ENCODE measurements around the gene GARNL3. TPM values are rescaled to one million over a fixed set of nuclear protein-coding genes. Genes with fewer than 3 reads are reported as not detected.

GARNL3 gene
- total RNA-seq, 4 donors from 2014 or later = 12.3 to 78.4 (median 23.7) TPM

DNA sequence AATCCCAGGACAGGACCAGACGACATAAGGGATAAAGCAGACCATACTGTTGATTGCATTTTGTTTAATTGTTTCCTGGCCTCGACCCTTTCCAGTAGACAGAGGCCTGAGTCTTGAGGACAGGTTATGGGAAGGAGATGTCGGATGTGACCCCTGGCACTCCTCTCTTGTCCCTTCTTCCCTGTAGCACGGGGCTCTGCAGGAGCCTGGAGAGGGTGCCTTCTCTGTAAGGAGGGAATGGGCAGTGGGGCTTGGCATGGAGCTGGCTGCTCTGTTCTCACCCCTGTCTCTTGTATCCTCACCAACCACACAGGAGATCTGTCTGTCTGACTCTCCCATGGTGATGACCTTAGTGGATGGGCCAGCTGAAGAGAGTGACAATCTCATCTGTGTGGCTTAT is 92.3 kb downstream of the GARNL3 start:
- no peak overlapping the region for H3K4me3 ChIP-seq
- no peaks in the 10 kb centered on the region for H3K9me3 ChIP-seq
- H3K27ac ChIP-seq = no peak overlapping the region
- no peak for TF ChIP-seq POLR2A (IDR thresholded peaks at IDR 0.05)
- H3K4me1 ChIP-seq = peaks cover 0 to 10% (median 0%) of the 10 kb centered on the region in 4 donors
- peaks cover 0 to 6% (median 0%) of the 10 kb centered on the region in 3 donors for H3K36me3 ChIP-seq
- peak in 1 of 3 donors; percentile 15 for DNase-seq
- H3K27me3 ChIP-seq = no peaks in the 10 kb centered on the region

DNA sequence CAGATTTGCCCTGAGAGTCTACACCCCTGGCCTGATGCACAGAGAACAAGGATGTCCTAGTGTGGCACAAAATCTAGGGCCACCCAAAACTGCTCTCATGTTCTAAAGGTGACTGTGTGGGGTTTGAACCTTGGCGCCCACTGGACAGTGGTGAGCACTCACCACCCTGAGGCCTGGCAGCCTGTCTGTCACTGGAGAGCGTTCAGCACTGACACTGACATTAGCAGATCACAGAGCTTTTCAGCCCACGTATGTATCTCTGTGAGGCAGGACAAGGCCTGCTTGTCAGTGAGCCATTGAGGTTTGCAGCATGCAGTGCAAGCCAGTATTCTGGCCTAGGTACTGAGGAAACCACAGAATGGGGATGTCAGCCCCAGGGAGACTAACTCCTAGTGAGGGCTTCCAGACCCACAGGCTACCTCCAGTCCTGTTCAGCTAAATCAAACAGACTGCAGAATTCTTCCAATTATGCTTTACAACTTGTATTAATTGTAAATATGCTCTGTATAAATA is 93.5 kb downstream of the GARNL3 start:
- Histone ChIP-seq H3K9me3 (no peaks in the 10 kb centered on the region), H3K27me3 (no peaks in the 10 kb centered on the region), H3K27ac (no peak overlapping the region), H3K4me1 (peaks cover 0 to 10% (median 0%) of the 10 kb centered on the region in 4 donors), H3K4me3 (no peak overlapping the region), H3K36me3 (peaks cover 0 to 6% (median 0%) of the 10 kb centered on the region in 3 donors)
- peak in 1 of 3 donors; percentile 18 for DNase-seq
- no peak for TF ChIP-seq POLR2A (IDR thresholded peaks at IDR 0.05)
- TF ChIP-seq, protein P1, sequence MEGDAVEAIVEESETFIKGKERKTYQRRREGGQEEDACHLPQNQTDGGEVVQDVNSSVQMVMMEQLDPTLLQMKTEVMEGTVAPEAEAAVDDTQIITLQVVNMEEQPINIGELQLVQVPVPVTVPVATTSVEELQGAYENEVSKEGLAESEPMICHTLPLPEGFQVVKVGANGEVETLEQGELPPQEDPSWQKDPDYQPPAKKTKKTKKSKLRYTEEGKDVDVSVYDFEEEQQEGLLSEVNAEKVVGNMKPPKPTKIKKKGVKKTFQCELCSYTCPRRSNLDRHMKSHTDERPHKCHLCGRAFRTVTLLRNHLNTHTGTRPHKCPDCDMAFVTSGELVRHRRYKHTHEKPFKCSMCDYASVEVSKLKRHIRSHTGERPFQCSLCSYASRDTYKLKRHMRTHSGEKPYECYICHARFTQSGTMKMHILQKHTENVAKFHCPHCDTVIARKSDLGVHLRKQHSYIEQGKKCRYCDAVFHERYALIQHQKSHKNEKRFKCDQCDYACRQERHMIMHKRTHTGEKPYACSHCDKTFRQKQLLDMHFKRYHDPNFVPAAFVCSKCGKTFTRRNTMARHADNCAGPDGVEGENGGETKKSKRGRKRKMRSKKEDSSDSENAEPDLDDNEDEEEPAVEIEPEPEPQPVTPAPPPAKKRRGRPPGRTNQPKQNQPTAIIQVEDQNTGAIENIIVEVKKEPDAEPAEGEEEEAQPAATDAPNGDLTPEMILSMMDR (IDR thresholded peaks at IDR 0.05) = no peak

DNA sequence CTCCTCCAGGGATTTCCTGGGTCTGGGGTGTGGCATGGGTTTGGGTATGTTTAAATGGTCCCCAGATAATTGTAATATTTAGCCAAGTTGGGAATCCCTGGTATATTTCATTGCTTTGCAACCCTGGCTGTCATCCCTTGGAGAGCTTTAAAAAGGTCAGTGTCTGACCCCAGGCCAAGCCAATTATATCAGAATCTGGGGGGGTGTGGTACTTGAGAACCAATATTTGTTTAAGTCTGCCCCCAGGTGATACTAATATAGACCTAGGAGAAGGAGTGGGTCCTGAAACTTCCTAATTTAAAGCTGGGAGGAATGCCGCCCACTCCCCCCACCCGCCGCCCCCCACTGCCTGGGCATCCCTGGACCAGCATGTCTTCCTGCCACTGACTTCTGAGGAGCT is 94.2 kb downstream of the GARNL3 start:
- no peak overlapping the region for H3K4me3 ChIP-seq
- no peak for DNase-seq
- TF ChIP-seq, protein P1 (IDR thresholded peaks at IDR 0.05) = no peak
- TF ChIP-seq POLR2A (IDR thresholded peaks at IDR 0.05) = no peak
- H3K27ac ChIP-seq = no peak overlapping the region
- peaks cover 0 to 10% (median 0%) of the 10 kb centered on the region in 4 donors for H3K4me1 ChIP-seq
- H3K9me3 ChIP-seq = no peaks in the 10 kb centered on the region
- H3K27me3 ChIP-seq = no peaks in the 10 kb centered on the region
- H3K36me3 ChIP-seq = peaks cover 0 to 6% (median 0%) of the 10 kb centered on the region in 3 donors

DNA sequence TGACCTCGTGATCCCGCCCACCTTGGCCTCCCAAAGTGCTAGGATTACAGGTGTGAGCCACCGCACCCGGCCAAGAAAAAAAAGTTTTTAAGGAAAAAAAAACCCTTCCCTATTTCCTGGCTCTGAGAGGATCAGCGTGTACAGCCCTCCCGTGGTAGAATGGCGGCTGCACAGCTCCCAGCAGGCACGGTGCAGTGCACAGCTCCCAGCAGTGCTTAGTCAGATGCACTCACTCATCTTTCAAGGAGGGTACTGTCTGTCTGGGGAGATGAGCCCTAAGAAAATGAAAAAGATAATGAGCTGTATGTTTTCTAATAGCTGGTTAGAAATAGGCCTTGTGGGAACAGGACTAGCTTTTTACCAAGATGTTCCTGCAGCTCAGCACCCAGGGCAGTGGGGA is 95.7 kb downstream of the GARNL3 start:
- TF ChIP-seq POLR2A (IDR thresholded peaks at IDR 0.05) = no peak
- TF ChIP-seq, protein P1 (IDR thresholded peaks at IDR 0.05) = no peak
- H3K27me3 ChIP-seq = no peaks in the 10 kb centered on the region
- H3K4me3 ChIP-seq = no peak overlapping the region
- H3K4me1 ChIP-seq = peaks cover 0 to 10% (median 0%) of the 10 kb centered on the region in 4 donors
- H3K9me3 ChIP-seq = no peaks in the 10 kb centered on the region
- H3K36me3 ChIP-seq = peaks cover 0 to 6% (median 0%) of the 10 kb centered on the region in 3 donors
- peak in 1 of 3 donors; percentile 32 for DNase-seq
- H3K27ac ChIP-seq = no peak overlapping the region

DNA sequence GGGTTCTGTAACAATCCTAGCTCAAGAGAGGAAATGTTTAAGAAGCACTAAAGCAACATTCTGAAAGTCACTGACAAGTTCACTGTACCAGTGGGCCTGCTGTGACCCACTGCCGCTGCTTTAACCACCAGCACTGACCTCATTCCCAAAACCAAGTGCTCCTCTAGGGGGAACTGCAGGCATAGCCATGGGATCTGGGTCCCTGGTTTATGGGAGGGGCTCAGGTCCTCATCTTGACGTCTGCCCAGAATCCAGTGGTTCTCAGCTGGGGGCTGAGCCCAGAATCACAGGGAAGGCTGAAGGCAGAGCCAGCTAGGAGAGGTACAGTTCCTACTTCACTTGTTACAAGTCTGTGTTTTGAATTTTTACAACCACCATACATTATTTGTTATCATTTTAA is 96.3 kb downstream of the GARNL3 start:
- no peak for TF ChIP-seq POLR2A (IDR thresholded peaks at IDR 0.05)
- TF ChIP-seq, protein P1 (IDR thresholded peaks at IDR 0.05) = no peak
- Histone ChIP-seq H3K4me3 (no peak overlapping the region), H3K4me1 (peaks cover 0 to 10% (median 0%) of the 10 kb centered on the region in 4 donors), H3K9me3 (no peaks in the 10 kb centered on the region), H3K36me3 (peaks cover 0 to 6% (median 0%) of the 10 kb centered on the region in 3 donors), H3K27ac (no peak overlapping the region), H3K27me3 (no peaks in the 10 kb centered on the region)
- peak in 1 of 3 donors; percentile 43 for DNase-seq

DNA sequence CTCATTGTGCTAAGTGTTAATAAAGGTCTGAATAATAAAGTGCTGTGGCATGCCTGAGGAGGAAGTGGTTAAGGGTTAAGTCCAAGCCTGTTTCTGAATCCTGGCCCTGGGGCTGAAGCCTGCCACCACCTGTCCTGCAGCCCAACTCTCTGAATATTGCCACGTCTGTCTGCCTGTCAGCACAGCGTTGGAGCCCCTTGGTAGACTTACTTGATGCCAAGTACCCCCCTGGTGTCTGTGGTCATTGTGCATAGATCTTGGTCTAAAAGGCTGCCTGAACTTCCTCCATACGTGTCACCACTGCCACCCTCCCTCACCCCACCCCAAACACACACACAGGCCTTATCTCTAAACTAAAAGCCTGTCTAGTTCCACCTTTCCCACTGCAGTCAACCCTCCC is 97.0 kb downstream of the GARNL3 start:
- no peak for TF ChIP-seq POLR2A (IDR thresholded peaks at IDR 0.05)
- TF ChIP-seq, protein P1 (IDR thresholded peaks at IDR 0.05) = no peak
- Histone ChIP-seq H3K4me3 (no peak overlapping the region), H3K9me3 (no peaks in the 10 kb centered on the region), H3K27me3 (no peaks in the 10 kb centered on the region), H3K27ac (peak overlapping the region in 2 of 4 donors; percentile 2 to 60), H3K36me3 (peaks cover 0 to 6% (median 0%) of the 10 kb centered on the region in 3 donors), H3K4me1 (peaks cover 0 to 10% (median 0%) of the 10 kb centered on the region in 4 donors)
- DNase-seq = peak in 2 of 3 donors; percentile 47 to 61
